GM18951 (cell line): ENCODE data around the gene RNF166.

Experiments
- POLR2A ChIP-seq: IDR thresholded peaks from 4 replicates; pipeline ENCODE4 v1.6.1; 2011; ENCODE audit warnings: mild to moderate bottlenecking; ENCODE audit not compliant: insufficient read length, insufficient read depth; ENCODE audit errors: extremely low read depth
- in situ Hi-C: fragments of 300-500 bp; cut with MboI; formaldehyde crosslinking; loops from one replicate; pipeline ENCODE4 v1.12.0; 2022; ENCODE audit warnings: low sequenced_read_pairs, mixed read lengths, inconsistent platforms; ENCODE audit not compliant: unreplicated experiment

RNF166 gene

GRCh38 chr16:88735121-88735520, 28.9 kb upstream of the RNF166 start:
- TF ChIP-seq POLR2A: no peak
- in situ Hi-C loops: no loop called here

GRCh38 chr16:88734361-88734728, 28.1 kb upstream of the RNF166 start:
- no peak for TF ChIP-seq POLR2A
- in situ Hi-C loops: no loop called here

GRCh38 chr16:88733630-88734360, 27.6 kb upstream of the RNF166 start:
- in situ Hi-C loops: no loop called here
- TF ChIP-seq POLR2A: no peak

DNA sequence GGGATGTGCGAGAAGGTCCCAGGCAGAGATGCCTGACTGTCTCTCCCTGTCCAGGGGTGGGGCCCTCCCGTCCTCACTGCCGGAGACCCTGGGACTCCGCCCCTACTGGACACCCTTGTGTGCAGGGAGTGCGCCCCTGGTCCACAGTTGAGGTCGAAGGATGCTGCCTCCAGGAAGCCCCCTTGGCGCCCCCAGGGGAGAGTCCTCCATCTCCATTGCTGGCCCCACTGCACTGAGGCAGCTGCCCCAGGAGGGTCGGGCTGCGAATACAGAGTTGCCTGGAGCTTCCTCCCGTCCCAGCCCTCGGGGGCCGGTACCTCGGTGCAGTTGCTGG, 26.7 kb upstream of the RNF166 start:
- TF ChIP-seq POLR2A: no peak
- in situ Hi-C loops: no loop called here

DNA sequence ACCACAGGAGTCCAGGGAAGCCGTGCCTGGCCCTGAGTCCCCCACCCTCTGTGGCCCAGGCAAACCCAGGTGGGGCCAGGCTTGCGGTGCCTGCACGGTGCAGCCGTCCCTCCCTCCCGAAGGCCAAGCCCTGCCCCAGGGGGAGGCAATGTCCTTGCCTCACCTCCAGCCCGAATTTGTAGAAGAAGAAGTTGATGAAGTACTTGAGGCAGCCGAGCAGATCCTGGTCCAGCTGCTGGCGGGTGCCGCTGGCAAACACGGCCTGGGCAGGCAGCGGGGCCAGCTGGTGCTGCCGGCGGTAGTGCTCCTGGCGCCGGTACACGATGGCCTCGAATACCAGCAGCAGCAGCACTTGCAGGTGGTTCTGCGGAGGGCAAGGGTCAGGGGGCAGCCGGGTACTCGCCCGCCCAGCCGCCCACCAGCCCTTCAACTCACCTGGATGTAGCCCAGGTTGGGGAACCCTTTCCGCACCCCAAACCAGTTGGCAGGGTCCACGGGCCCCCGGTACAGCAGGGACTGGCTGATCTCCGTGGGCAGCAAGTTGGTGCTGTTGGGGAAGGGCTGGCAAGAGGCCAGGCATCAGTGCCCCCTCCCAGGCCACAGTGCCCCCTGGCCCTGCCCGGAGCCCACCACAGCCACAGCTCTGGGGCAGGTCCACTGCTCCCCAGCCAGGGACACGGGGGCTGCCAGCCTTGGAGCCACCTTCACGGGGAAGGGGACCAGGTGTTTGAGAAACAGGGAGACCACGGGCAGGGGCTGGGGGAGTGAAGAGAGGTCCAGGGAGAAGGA, 26.2 kb upstream of the RNF166 start:
- in situ Hi-C loops: no loop called here
- TF ChIP-seq POLR2A: no peak

DNA sequence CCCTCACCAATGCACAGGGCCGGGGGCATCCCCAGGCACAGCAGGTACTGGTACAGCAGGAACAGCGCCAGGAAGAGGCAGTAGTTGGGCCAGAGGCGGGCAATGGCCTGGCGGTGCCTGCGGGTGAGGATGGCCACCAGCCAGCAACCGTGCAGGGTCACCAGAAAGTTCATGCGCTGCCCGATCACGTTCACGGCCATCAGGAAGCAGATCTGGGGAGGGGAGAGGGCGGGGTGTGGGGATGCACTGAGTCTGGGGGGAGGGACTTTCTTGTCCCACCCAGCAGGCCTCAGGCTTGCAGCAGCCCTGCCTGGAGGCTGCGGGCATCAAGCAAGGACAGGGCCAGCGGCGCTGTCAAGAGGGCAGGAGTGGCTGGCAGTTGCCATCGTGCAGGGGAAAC, 25.5 kb upstream of the RNF166 start:
- in situ Hi-C loops: no loop called here
- TF ChIP-seq POLR2A: no peak

GRCh38 chr16:88730632-88731607, 24.7 kb upstream of the RNF166 start:
- in situ Hi-C loops: no loop called here

DNA sequence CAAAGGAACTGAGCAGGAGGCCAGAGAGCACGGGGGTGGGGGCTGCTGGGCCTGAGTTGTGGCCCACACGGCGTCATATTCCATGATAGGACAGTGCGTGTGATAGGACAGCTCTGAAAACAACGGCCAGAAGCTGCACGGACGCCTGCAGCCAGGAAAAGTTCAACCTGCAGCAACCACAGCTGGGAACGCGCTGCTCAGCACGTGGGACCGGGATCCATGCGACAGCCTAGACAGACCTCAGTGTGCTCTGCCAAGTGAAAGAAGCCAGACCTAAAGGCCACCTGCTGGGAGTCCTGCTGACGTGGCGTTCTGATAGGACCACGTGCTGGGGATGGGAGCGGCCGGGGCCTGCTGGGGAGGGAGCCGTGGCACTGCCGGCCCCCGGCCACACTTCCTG, 21.7 kb upstream of the RNF166 start:
- TF ChIP-seq POLR2A: no peak
- in situ Hi-C loops: no loop called here

More at GRCh38 chr16:88730632-88731607, 24.7 kb upstream of the RNF166 start:
- TF ChIP-seq POLR2A: no peak

DNA sequence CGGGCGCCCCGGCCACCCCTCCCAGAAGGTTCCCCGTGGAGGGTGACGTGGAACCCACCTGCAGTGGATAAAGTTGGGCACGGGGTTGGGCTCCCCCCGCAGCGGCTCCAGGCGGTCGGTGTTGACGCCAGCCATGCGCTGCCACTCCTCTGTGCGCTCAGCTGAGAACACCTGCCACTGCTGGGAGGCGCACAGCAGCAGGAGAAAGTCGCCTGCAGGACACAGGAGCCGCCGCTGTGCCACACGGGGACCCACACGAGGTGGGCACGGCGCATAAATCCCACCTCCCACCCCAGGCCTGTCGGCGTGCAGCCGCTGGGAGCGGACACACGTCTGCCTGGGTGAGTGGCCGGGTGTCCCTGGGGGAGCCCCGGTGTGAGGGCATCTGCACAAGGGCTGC, 20.8 kb upstream of the RNF166 start:
- no peak for TF ChIP-seq POLR2A
- in situ Hi-C loops: no loop called here

DNA sequence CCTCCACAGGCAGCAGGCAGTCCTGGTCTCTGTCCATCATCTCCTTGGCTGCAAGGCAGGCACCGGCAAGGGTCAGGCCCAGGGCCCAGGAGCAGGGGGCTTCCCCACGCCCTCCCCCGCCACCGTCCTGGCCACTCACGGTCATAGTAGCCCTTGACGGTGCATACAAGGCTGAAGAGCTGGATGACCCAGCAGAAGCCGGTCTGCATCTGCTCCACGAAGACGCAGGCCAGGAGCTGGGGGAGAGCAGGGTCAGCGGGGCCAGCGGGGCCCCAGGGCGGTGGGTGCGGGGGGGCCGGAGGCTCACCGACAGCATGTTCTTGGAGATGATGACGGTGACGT, 20.2 kb upstream of the RNF166 start:
- no peak for TF ChIP-seq POLR2A
- in situ Hi-C loops: no loop called here

GRCh38 chr16:88725609-88726407, 19.6 kb upstream of the RNF166 start:
- TF ChIP-seq POLR2A: no peak
- in situ Hi-C loops: no loop called here

GRCh38 chr16:88724855-88725555, 18.8 kb upstream of the RNF166 start:
- in situ Hi-C loops: no loop called here
- no peak for TF ChIP-seq POLR2A
